HG03135 (cell line): Measurements from ENCODE around the gene MAP3K20.
A peak's percentile ranks its signal among the peaks of the same experiment; 100 is the strongest.
"Not testable (repeated sequence)": the region's sequence is repeated elsewhere in the genome, so short reads cannot be mapped to it uniquely, and the experiment has no call there.

Source experiments
- ATAC-seq: cut with Tn5 transposase; IDR thresholded peaks from one replicate; pipeline ENCODE4 v1.9.1; 2021; ENCODE audit warnings: mild to moderate bottlenecking, moderate library complexity; ENCODE audit not compliant: unreplicated experiment

The MAP3K20 gene

DNA sequence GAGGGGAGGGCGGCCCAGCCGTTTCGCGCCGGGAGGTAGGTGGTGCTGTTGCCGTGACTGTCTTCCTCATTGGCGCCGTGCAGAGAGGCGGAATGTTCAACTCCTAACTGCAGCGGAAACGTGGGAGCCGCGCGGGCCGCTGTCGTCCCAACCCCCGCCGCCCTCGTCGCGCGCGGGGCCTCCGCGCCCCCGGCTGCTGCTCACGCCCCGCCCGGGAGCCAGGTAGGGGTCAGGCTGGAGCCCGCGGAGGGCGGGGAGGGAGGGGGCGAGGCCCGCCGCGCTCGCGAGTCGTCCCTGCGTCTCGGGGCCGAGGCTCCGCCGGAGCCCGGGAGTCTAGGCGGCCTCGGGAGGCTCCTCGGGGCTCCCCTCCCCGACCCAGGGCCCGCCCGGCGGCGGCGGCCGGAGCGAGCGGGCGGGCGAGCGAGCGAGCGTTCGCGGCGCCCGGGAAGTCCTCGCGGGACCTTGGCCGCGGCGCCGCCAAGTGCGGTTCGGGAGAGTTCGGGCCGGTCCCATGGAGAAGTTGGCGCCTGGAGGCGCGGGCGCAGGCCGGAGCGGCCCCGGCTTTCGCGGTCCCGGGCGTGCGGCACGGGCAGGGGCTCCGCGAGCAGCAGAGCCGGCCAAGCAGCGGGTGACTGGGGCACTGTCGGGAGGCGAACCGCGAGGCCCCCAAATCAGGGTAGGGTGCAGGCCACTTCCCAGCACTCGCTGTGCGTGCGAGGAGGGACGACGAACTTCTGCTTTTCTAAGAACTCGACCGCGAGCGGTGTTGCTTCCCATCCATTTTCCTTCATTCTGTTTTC is at the start of gene MAP3K20:
Gene MAP3K20 (plus strand): TSS at position 66 of the 800 bp plus-strand sequence. CDS start 15,186 bp downstream, outside the sequence.
- peak; percentile 66 for ATAC-seq

DNA sequence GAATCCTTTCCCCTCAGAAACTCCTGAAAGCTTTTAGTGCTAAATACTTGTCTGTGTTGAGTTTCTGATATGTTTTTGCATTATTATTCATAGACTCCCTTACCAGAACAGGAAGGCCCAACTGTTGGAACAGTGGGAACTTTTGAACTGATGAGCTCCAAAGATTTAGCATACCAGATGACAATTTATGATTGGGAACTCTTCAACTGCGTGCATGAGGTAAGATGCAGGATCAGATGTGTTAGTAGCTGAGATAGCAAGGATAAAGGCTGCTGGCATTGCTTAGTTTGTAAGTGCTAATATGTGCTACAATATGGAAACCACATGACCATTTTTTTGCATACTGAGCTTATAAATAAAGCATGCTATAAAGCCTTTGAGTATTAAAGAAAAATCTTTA is 49.2 kb upstream of the MAP3K20 start:
- ATAC-seq, result no peak

DNA sequence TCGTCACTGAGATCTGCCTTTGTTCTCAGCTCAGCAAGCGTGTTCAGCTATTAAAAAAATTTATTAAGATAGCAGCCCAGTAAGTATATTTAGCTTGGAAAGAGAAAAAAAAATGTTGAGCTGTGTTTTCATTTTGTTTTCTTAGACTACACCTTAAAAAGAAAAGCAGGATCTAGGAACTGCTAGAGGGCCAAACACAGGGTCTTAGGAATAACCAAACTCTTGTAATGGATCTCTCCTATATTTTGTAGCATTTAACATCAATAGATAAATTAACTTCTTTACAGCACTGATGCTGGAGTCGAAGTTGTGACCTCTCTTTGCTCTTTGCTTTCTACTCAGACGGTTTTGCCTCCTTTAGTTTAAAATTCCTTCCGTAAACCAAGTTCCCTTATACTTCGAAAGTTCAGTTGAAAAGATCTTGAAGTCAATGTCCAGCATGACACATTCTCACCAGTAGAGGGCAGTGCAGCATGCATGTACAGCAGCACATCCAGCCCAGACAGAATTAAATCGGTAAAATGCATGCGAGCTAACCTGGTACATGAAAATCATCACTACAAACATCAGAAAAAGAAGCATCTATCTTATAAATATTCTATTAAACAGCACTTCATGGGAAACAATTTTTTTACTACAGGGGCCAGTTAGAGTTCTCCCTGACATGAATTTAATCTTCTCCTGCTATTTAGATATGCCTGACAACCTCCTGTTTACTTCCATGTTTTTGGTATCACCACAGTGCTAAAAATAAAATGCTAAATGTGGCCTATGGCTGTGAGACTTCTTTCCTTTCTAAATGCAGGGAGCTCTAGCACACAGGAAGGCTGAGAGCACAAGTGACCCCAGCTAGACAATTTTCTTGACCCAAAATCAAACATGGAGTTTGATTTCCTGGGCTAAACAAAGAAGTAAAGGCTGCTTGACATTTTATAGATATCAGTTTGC is 48.2 kb upstream of the MAP3K20 start:
- ATAC-seq, result no peak

DNA sequence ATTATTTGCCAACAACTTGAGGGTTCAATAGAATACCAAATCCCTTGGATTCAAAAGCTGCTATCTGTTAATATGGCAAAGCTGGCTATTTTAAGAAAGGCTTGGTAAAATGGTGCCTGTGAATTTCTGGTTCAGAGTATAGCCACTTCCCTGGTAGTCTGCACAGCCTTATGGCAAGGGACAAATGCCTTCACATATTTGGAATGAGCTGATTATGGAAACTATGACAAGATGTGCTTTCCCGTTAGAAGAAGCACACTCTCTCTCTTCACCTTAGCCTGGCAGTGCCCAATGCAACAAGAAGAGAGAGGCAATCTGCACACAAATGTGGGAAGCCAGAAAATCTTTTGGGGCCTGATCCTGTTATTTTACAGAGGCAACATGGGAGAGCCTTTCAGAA is 47.5 kb upstream of the MAP3K20 start:
- ATAC-seq, result no peak

DNA sequence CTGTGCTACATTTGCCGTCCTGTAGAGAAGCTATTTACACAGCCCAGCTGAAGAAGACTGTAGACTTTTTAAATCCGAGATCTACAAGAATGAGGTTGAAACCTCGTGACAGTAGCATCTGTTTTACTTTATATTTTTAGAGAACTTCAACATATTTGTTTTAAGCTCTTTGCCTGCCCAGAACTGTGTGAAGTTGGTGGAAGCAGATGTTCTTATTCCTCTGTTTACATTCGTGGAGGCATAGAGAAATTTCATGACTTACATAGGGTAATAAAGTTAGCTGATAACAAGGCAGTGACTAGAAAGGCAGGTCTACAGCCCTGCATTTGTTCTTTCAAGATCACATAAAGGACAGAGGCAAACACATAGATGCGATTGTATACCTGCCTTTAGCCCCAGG is 47.0 kb upstream of the MAP3K20 start:
- no peak for ATAC-seq

DNA sequence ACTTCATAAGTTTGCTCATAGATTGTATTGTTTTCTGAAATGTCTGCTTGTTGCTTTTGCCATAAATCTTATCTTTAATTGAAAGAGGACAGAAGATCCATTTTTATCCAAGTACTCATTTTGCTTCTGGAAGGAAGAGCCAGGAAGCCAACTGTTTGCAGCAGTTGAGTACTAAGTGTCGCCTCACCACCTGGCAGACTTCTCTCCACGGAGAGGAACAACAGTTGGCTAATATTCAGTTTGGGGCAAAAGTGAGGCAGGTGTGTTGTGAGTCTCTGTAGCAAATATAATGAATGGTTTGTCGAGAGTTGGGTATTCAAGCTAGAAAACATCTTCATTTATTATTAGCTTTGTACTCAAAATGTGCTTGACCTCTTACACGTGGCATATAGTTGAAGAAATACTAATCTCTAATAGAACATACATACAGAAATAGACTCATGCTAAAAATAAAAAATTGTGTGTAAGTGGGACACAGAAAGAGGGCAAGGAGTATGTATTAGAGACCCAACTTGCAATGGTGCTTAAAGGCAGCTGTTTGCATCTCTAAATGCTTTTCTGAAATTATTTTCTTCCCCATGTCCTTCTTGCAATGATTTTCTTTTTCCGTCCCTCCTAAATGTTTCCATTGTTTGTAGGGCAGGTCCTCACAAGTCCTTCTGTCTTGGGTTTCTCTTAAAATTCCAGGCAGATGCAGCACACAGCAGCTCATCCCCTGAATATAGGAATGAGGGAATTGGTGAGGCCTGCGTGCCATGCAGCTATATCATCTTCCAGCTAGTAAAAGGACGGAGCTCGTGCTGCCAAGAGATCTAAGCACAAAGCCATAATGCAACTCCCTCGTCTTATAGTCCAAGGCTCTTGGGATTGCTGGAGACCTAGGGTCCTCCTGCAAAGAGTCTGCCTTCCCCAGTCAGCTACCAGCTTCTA is 44.8 kb upstream of the MAP3K20 start:
- ATAC-seq, result no peak

DNA sequence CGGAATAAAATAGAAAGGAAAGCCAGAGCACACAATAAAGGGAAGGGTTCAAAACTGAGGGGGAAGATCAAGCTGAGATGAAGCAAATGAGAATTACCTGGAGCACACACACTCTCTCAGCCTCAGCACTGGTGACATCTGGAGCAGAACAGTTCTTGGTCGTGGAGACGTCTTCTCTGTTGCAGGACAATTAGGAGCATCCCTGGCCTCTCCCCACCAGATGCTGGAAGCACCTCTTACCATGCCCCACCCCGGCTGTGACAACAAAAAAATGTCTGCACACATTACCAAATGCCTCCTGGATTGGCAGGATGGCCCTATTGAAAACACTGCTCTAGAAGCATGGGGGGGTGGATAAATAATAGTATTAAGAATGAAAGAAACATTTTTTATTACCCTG is 43.6 kb upstream of the MAP3K20 start:
- ATAC-seq, result no peak

DNA sequence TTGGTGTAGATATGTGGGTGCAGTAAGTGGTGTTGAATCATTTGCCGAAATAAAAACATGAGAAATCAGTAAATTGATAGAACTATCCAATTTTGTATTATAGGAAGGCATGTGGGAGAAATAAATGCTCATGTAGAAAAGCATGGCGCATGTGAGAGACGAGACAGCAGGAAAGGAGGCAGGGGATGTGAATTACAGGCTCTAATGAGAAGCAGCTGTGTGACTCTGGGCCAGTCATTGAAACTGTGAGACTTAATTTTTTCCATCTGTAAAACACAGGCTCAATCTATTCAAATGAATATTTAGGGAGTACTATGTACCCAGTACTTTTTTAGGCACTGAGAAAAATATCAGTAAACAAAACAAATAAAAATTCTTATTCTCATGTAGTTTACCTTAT is 42.6 kb upstream of the MAP3K20 start:
- no peak for ATAC-seq

DNA sequence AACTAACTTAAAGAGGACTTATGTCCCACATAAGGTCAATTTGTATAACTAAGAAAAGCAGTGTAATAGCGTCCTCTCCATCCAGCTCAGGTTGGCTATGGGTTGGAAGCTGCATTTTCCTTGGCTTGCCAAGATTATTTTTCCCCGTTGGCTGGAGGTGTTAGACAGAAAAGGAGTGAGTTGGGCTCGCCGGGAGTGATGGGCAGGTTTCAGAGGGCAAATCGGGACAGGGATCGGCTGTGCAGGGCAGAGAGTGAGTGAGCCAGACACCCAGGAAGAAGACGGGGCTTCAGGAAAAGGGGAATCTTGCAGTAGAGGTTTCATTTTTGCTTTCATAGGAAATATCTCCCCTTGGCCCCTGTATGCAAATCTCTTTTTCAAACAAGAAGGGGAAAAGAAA is 41.5 kb upstream of the MAP3K20 start:
- no peak for ATAC-seq

DNA sequence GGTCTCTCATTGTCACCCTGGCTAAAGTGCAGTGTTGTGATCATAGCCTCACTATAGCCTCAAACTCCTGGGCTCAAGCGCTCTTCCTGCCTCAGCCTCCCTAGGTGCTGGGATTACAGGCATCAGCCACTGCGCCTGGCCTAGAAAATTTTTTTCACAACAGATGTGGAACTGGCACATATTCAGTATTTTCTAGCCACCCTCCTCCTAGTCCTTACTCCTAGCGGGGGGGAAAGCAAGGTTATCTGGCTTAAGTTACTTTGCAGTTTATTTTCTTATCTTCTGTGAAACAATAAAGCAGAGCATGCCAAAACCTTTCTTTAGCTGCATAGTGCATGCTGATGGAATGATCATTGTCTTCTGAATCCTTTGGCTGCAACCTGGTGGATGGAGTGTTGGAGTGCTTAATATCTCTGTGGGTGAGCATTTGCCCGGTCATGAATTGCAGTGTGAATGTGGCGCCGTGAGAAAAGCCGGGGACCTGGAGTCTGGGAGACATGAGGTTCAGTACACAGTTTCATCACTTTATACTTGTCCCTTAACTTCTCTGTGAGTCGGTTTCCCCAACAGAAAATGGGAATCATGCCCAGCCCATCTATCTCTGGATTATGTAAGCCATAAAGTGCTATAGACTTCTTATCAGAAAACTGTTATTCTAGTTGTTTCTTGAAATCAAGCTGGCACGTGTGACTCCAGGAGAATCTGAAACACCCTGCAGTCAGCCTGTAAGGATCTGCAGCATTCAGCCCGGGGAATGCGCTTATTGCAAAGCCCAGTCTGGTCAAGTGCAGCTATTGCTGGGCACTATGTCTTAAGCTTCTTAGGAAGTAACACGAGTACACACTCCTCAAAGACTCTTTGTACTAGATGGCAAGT is 38.2 kb upstream of the MAP3K20 start:
- no peak for ATAC-seq

DNA sequence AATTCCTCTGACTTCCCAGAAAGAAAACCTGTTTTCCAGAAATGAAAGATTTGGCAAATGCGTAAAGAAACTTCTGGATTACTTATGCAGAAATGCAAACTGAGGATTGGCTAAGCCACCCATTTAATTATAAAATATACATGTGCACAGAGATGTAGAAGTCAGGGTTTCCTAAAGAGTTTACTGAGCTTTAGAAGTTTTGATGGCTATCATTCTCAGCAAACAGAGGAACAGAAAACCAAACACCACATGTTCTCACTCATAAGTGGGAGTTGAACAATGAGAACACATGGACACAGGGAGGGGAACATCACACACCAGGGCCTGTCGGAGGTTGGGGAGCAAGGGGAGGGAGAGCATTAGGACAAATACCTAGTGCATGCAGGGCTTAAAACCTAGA is 37.4 kb upstream of the MAP3K20 start:
- ATAC-seq, result not testable (repeated sequence)

DNA sequence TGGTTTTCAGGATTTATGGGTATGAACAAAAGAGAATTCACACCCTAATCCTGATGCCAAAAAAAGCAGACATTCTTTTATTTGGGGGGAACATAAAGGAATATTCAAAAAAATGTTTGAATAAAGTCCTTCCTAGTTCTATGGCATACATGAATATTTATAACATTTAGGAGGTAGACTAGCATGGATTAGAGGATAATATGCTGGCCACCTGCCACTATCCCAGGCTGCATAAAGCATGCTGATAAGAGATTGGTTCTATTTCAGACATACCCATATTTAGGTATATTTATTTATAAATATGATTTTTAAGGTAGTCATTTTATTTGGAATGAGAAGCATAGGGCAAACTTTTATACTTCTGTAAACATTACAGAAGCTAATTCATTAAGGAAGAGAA is 34.9 kb upstream of the MAP3K20 start:
- no peak for ATAC-seq

DNA sequence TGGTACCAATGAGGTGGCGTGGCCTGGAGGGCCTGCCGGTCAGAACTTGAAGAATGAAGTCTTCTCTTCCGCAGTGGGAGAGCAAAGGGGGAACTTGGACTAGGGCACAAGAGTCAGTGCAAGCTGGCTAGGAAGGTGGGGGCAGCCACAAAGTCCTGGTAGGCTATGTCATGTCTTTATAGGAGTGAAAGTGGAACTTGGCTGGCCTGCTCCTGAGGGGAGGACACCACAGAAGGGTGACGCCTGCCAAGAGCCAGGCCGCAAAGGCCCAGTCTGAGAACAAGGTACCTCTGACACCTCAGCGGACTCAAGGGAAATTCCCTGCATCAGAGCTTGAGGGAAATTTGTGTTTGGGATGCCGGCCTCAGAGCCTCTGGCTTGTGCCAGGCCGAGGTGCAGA is 32.2 kb upstream of the MAP3K20 start:
- ATAC-seq, result no peak

DNA sequence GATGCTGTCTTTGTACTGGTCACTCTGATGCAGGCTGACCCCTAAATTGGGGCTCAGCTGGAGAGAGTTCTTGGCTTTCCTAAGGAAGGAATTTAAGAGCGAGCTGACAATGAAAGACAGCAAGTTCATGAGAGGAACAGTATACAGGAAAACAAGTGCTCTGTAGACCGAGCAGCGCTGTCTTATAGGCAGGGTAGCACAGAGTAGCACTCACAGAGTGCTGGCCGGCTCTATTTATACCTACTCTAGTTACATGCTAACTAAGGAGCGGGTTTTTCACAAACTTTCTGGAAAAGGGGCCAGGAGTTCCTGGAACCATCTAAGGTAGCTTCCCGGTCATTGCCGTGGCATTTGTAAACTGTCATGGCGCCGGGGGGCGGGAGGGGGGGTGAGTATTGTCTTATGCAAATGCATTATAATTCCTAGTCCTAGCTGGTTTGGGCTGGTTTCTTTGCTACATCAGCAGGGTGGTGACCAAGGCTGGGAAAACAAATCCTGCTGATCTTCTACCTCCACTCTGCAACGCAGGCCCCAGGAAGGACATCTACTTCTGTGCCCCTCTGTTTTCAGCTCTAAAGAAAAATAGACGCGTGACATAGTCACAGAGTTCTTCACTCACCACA is 31.6 kb upstream of the MAP3K20 start:
- ATAC-seq, result no peak

DNA sequence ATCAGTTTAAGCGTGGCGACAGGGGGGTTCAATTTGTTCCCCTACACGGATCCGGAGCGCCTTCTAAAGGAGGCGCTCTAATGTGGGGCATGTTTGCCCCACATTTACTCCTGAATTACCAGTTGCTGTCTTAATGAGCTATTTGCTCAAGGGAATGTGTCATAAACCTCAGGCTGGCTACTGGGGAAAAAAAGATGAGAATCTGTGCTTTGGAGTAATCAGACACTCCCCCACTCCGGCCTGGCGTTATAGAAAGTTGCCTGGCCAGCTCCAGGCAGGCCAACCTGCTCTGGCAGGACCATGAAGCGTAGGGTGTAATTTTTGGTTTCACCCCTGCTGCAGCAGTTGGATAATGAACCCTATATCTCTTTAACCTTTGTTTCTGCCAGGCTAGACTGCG is 31.0 kb upstream of the MAP3K20 start:
- ATAC-seq, result no peak

DNA sequence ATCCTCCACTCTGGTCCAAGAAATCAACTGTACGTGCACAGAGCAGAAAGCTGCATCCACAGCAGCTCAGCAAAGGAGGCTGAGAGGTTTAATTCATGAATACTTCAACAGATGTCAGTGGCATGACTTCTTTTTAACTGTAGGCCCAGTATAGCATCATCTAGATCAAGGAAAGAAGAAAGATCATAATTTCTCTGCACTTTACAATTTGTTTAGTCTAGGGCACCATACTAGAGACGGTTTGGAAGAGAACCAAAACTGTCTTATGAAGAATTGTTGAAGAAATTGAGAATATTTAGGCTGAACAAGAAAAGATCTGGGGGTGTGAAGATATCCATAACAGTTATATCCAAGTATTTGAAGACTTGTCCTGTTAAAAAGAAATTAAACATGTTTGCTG is 30.5 kb upstream of the MAP3K20 start:
- ATAC-seq, result no peak

DNA sequence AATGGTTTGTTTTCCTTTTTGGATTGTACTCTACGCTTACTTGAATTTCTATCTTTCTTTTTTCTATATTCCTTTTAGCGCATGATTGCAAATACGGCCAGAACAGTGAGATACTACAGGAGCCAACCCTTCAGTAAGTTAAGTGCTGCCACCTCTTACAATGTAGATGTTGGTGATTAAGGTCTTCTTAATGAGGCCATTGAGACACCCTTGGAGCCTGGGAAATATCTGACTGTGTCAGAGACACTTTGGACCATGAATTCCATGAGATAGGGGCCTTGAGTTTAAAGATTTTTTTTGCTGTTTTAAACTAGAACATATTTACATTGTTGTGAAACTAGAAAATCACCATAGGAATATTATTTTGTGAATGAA is 27.1 kb upstream of the MAP3K20 start:
- ATAC-seq, result no peak

DNA sequence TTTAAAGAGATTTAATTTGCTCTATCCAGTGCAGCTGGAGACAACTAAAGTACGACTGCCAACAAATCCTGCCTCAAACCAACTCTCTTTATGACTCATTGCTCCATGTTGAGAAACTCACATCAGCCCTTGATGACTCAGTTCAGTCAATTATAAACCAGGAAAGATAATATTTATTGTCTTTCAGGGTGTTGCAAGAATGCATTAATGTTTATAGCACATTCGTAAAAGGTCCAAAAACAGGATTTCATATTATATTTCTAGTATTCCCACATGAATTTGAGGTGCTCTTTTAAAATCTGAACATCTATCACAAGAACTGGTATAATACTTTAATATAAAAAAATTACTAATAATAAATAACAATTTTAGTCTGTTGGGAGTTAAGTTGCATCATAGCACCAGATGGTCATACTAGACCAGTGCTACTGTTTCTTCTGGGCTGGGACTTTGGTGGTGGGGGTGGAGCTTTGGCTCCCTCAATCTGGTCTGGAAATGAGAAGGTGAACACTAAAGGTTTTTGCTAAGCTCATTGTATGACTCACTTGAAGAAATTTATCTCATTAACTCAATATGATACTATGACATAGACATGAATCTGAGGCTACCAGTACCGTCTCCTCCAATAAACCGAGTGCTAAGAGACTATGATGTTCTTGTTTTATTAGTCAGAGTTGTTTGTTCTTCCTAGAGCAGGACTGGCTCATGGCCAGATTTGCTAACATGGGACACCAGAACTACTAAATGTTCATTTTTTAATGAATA is 26.6 kb upstream of the MAP3K20 start:
- ATAC-seq, result peak; percentile 89

DNA sequence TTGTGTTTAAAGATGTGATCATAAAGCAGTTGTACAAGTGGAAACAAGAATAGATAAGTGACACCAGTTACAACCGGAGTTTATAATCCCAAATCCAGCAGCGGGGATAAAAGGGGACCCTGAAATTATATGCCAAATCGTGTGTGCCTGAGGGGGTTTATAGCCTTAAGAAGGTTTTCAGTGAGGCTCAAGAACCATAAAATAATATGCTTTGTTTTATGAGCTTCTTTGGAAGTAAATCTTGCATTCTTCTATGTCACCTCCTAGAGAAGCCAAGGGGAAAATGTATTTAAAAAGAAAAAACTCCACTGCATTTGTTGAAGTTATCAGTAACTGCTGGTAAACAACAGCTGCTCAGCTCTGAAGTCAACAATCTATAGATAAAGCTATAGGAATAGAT is 25.8 kb upstream of the MAP3K20 start:
- no peak for ATAC-seq
